GM18526 (cell line): ENCODE measurements around the gene KDM4B.

ENCODE experiments used
- POLR2A ChIP-seq: IDR thresholded peaks from 3 replicates; pipeline ENCODE4 v1.6.1; 2011; ENCODE audit not compliant: insufficient read length; ENCODE audit errors: extremely low read depth

KDM4B gene

GRCh38 chr19:5045956-5046338 lies 77.0 kb downstream of the KDM4B start:
- no peak for TF ChIP-seq POLR2A

GRCh38 chr19:5046339-5047039 lies 77.6 kb downstream of the KDM4B start:
- TF ChIP-seq POLR2A = no peak

DNA sequence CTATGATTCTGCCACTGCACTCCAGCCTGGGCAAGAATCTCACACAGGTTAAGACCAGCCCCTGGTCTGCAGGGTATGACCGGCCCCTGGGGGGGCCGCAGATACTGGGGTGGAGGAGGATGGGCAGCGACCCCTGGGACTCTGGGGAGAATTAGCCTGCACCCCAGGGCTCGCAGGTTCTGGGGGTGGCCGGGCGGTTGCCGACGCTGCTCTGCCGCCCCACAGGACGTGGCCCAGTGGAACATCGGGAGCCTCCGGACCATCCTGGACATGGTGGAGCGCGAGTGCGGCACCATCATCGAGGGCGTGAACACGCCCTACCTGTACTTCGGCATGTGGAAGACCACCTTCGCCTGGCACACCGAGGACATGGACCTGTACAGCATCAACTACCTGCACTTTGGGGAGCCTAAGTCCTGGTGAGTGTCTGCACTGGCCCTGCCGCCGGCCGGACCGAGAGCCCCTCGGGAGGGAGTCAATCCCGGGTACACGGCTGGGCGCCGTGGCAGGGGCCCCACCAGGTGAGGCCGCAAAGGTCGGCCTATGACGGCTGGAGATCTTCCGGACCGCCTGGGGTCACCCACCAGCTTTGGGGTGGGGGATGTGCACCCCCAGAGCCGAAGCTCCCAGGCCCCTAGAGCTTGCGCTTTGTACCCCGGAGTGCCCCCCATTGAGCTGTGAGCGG lies 78.5 kb downstream of the KDM4B start:
- no peak for TF ChIP-seq POLR2A

DNA sequence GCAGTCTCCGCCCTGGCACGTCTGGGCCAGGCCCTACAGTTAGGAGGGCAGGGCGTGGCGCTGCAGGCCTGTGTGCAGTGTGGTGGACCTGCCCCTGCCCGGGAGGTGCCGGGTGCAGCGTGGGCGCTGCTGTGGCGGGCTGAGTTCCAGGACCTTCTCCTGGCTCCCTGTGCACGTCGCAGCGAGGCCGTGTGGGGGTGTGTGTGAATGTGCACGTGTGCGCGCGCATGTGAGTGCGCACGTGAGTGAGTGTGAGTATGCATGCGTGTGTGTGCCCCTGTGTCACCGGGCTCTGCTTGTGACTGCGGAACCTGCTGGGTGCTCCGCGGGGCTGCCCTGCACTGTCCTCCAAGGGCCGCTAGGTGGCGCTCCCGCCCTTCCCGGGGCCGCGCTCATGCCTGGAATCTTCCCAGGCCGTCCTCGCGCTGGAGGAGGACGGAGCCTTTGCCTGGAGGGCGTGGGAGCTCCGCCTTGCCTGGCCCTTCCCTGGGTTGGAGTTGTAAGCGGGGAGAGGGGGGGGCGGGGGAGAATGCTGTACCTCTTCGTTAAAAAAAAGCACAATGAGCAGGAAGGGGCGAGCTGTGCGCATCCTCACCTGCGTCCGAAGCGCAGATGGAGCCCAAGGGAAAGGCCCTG lies 79.3 kb downstream of the KDM4B start:
- no peak for TF ChIP-seq POLR2A

DNA sequence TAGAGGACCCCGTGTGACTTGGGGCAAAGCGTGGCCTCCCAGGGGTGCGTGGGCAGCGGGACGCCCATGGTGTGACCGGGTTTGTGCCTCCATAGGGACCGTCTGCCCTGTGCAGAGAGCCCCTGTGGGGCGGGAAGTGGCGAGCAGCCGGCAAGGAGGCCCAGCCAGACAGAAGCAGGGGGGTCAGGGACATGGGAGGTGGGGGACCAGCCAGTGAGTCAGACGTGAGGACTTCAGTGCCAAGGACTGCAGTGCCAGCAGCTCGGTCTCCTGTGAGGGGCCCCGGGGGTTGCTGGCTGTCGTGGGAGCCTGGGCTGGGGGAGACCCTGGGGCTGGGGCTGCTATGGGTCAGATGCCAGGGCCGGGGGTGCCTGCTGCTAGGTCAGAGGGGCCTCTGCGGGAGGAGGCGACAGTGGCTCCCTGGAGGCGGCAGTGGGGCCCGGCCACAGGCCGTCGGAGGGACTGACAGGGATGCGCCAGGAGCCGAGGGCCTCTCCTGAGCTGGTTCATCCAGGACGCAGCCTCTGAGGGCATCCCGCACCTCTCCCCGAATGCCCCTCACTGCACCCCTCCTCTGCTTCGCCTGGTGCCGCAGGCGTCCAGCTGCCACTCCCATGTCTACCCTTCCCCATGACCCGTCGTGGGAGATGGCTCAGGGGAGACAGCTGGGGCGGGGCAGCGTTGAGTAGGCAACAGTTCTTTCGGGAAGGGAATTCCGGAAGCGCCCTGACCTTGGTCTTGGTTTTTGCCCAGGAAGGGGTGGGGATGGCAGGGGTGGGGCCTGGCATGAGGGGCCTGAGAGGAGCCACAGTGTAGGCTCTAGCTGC lies 80.0 kb downstream of the KDM4B start:
- TF ChIP-seq POLR2A = no peak

- no peak for TF ChIP-seq POLR2A
Measured at GRCh38 chr19:5049561-5049960, 80.6 kb downstream of the KDM4B start.

DNA sequence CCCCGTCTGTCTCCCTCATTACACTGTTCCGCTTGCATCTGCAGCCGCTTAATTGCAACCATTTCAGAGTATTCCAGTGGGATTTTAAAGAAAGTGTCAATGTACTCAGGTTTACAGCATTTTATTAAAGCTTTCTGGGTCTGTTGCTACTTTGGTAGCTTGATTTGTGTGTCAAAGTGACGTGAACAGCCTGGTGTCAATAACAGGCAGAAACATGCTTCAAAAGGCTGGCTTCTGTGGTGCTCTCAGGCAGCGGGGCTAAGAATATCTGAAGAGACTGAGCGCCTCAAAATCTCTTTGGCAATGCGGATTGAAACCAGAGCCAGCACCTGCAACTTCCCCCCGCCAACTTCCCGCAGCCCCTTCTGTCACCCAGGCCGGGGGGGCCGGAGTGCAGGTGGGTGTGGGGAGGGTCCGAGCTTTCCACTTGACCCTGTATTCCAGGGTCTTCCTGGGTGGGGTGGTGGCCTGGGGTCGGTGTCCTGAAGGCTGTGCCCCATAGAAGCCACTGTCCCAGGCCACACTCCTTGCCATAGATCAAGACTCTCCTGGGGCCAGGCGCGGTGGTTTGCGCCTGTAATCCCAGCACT lies 81.2 kb downstream of the KDM4B start:
- no peak for TF ChIP-seq POLR2A

DNA sequence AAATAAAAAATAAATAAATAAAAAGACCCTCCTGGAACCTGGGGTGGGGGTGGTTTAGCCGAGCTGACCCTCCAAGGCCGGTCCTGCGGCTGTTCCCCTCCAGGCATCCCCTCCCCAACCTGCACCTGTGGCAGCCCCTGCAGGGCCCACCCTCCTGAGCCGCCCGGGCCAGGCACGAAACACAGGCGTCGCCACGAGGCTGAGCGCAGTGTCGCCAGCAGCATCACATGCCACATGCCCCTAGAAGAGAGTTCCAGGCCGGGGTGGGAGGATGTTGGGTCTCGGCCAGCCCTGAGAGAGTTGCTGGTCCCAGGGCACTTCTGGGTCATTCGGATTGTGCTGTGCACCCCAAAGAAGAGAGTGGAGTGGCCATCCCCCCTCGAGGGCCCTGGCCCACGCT lies 82.0 kb downstream of the KDM4B start:
- no peak for TF ChIP-seq POLR2A

- TF ChIP-seq POLR2A = no peak
Measured at GRCh38 chr19:5051619-5052018, 82.7 kb downstream of the KDM4B start.

DNA sequence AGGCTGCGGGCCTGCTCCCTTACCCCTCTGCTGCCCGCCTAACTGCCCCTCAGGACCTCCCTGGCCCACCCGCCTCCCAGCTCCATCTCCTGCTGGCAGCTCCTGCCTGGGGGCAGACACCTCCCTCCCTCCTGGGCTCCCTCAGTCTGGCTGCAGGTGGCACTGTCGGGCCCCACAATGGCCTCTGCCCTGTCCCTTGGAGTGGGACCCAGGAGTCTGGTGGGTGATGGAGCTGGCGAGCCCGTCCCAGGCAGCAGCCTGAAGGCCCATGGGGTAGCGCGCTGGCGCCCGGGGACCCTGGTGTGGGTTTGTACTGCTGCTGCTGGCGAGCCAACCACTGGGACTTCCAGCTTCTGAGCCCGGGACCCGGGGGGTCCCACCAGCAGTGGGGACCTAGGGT lies 83.6 kb downstream of the KDM4B start:
- no peak for TF ChIP-seq POLR2A

DNA sequence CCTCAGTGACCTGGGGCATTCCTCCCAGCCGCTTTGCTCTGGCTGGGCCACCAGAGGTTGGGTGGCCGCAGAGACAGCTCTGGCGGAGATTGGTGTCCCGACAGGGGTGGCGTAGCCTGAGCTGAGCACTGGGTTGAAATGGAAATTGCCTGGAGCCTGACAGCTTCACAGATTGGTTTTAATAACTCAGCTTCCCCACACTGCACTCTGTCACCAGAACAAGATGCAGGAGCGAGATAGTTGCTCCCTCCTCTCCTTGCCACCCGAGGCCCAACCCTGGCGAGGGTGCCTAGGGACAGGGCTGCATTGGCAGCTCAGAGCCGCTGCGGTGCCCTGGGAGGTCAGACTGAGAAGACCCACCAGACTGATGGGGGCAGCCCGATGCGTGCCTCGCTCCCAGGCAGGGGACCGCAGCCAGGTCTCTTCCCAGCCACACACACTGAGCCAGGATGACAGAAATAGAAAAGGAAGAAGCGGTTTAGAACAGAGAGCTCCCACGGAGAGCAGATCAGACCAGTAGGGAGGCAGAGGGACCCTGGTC lies 84.1 kb downstream of the KDM4B start:
- TF ChIP-seq POLR2A = no peak

DNA sequence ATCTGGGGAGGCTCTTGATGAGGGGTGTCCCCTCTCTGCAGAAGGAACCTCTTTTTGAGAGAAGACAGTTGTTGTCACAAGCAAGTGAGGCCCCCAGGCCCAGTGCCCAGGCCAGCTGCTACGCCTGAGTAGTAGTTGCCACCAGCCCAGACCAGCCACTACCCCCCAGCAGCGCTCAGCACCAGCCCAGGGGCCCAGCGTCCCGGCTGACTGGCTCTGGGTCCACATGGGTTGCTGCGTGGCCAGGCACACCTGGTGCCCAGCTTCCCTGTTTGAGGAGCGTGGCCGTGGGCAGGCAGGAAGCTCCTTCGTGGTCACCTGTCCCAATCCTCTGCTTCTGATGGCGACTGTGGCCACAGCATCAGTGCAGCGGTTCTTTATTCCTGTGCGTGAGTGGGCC lies 84.7 kb downstream of the KDM4B start:
- no peak for TF ChIP-seq POLR2A

- no peak for TF ChIP-seq POLR2A
Measured at GRCh38 chr19:5054551-5055456, 85.9 kb downstream of the KDM4B start.

- no peak for TF ChIP-seq POLR2A
Measured at GRCh38 chr19:5055457-5055776, 86.5 kb downstream of the KDM4B start.
